ENCODE data around the gene PRF1.

DNA sequence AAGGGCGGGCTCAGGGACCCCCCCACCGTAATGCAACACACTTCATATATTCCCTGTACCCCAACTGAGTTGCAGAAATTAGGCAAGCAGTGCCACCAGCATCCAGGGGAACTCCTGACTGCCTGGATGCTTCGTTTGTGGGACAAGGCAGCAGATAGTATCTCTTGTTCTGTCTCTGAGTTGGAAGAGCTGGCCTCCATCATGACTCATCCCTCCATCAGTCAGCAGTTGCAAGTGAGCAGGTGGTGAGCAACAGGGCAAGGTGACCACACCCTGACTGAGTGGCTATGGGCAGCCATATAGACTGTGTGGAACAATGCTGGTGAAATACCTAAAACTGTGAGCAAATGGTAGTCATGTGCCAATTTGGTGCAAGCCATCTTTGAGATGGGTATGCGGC, 47.0 kb upstream of the PRF1 start:
- TF ChIP-seq CTCF (IDR thresholded peaks at IDR 0.05) (no peak), EZH2 (IDR thresholded peaks at IDR 0.05; ENCODE audit: borderline replicate concordance, insufficient read depth, low read depth, low read length, poor library complexity, severe bottlenecking) (no peak)
